GM12872 (cell line): ENCODE data around the gene SLC25A25.

Source experiments
- CTCF ChIP-seq: IDR thresholded peaks from 3 replicates; pipeline ENCODE4 v1.5.1; 2011; ENCODE audit warnings: low read depth, mild to moderate bottlenecking, low read length, moderate library complexity; ENCODE audit not compliant: insufficient read depth

The SLC25A25 gene

GRCh38 chr9:128067645-128068385 is at the start of gene SLC25A25:
Gene SLC25A25, plus strand, starts transcription at chr9:128068232. Its CDS starts 88 bp downstream, at chr9:128068320.
- no peak for TF ChIP-seq CTCF

- TF ChIP-seq CTCF = peak; percentile 55
Observed at GRCh38 chr9:128020692-128021091, 47.3 kb upstream of the SLC25A25 start.

GRCh38 chr9:128021098-128021497 is 46.9 kb upstream of the SLC25A25 start:
- TF ChIP-seq CTCF = no peak

DNA sequence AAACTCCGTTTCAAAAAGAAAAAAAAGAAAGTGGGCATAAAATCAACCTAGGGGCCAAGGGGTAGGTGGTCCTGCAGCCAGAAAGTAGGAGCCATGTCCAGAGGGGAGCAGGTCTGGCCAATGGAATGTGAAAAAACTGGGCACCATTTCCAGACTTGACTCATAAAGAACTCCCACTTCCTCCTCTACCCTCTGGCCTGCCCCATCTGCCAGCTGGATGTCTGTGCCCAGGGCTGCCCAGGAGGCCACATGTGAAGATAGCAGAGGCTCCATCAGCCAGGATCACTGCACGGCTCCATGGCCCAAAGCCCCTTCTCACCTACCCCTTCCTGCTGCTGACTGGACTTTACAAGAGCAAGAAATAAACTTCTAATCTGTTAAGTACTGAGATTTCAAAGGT is 45.1 kb upstream of the SLC25A25 start:
- TF ChIP-seq CTCF = no peak

DNA sequence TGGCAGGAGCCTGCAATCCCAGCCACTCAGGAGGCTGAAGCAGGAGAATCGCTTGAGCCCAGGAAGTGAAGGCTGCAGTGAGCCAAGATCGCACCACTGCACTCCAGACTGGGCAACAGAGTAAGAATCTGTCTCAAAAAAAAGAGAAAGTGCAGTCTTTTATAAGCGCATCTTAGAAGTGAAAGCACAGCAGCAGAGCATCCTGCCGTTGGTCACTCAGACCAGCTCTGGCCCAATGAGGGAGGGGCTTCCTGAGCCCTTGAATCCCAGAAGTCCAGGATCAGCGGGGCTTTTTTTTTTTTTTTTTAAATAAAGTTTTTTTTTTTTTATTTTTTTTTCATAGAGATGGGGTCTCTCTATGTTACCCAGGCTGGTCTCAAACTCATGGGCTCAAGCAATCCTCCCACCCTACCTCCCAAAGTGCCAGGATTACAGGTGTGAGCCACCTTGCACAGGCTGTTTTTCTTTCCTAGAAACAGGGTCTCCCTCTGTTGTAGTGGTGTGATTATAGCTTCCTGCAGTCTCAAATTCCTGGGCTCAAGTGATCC is 43.2 kb upstream of the SLC25A25 start:
- TF ChIP-seq CTCF = no peak

DNA sequence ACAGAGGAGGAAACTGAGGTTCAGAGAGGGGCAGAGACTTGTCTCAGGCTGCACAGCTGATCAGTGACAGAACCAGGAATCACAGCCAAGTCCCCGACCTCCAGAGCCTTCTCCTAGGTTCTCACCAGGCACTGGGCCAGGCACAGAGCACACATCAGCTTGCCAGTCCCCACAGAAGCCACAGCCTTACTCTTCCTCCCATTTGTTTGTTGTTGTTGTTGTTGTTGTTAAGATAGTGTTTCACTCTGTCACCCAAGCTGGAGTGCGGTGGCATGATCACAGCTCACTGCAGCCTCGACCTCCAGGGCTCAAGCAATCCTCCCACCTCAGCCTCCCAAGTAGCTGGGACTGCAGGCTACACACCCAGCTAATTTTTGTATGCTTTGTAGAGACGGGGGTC is 42.3 kb upstream of the SLC25A25 start:
- no peak for TF ChIP-seq CTCF

DNA sequence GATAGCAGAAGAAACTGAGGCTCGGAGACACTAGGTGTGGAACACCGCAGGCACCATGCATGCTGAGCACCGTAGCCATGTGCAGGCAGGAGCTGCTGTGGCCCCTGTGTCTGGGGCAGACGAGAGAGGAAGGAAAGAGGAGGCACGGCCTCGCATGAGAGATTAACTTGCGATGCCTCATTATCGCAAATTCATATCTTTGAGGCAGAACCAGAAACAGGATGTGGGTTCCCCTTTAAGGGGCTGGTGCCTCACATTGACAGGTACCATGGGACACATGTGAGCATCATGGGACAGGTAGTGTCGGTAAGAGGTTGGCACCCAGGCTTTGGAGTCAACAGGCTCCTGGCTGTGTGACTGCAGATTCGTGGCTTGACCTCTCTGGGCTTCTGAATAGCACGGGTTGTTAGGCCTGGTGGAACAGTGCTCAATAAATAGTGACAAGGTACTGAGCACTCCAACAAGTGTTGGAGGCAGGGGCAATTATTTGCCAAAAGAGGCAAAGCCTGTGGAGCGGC is 41.7 kb upstream of the SLC25A25 start:
- no peak for TF ChIP-seq CTCF
